Fibroblast of villous mesenchyme (primary cell): ENCODE measurements around the gene DNAJC16. TPM values are rescaled to one million over a fixed set of nuclear protein-coding genes. Genes with fewer than 3 reads are reported as not detected.

ENCODE experiments used
- DNase-seq: peaks from one replicate; pipeline ENCODE4 v3.0.0-alpha.2; 2010; ENCODE audit warnings: low read depth
- H3K4me3 ChIP-seq: 2 replicates; pipeline ENCODE4 v1.5.1; 2011; ENCODE audit warnings: low read depth, mild to moderate bottlenecking, low read length
- CTCF ChIP-seq: IDR thresholded peaks from 2 replicates; pipeline ENCODE4 v1.5.1; 2012; ENCODE audit warnings: low read depth, mild to moderate bottlenecking, low read length; ENCODE audit not compliant: insufficient read depth
- total RNA-seq: library from RNA; depleted of rRNA; stranded (reverse); fragments of >200 nt; gene quantifications from 2 replicates; pipeline ENCODE4 v1.2.3, GENCODE V29; 2012

DNAJC16 gene
- total RNA-seq, 1 donor, result 27.2 TPM

- no peak for TF ChIP-seq CTCF
- no peak for DNase-seq
- no peak overlapping the region for H3K4me3 ChIP-seq
These were observed 79.0 kb downstream of the DNAJC16 start for GRCh38 chr1:15605398-15606383.

GRCh38 chr1:15609631-15610030, 83.0 kb downstream of the DNAJC16 start:
- no peak for DNase-seq
- H3K4me3 ChIP-seq, result no peak overlapping the region
- TF ChIP-seq CTCF, result no peak

GRCh38 chr1:15610167-15610566, 83.5 kb downstream of the DNAJC16 start:
- no peak overlapping the region for H3K4me3 ChIP-seq
- no peak for TF ChIP-seq CTCF
- peak; percentile 45 for DNase-seq

GRCh38 chr1:15616373-15617172, 89.9 kb downstream of the DNAJC16 start:
- DNase-seq, result peak; percentile 77
- peak overlapping the region; percentile 68 for H3K4me3 ChIP-seq
- no peak for TF ChIP-seq CTCF

GRCh38 chr1:15617173-15618076, 90.8 kb downstream of the DNAJC16 start, which contains the start of gene DDI2:
TSS of gene DDI2 (plus strand) at chr1:15617458. CDS start at chr1:15617671, 213 bp downstream.
- no peak for TF ChIP-seq CTCF
- peak within 1 kb of the TSS; percentile 99 for H3K4me3 ChIP-seq
- DNase-seq, result peak; percentile 98
